Epithelial cell of prostate (primary cell): Measurements from ENCODE around the gene PTN.

ENCODE experiments used
- DNase-seq: peaks from one replicate; pipeline ENCODE4 v3.0.0-alpha.2; 2011; ENCODE audit warnings: low read depth, low spot score
- H3K27ac ChIP-seq: fragments of 450-650 bp; 2 replicates; pipeline ENCODE4 v1.5.1; 2017; ENCODE audit warnings: mild to moderate bottlenecking

The PTN gene

GRCh38 chr7:137325927-137326326 lies 17.6 kb downstream of the PTN start:
- no peak for DNase-seq
- H3K27ac ChIP-seq, result no peak overlapping the region

- DNase-seq, result no peak
These were observed 18.5 kb downstream of the PTN start for GRCh38 chr7:137324796-137325696.

GRCh38 chr7:137316648-137317353 lies 26.7 kb downstream of the PTN start:
- DNase-seq, result no peak
- no peak overlapping the region for H3K27ac ChIP-seq

More at GRCh38 chr7:137324796-137325696, 18.5 kb downstream of the PTN start:
- no peak overlapping the region for H3K27ac ChIP-seq

- H3K27ac ChIP-seq, result no peak overlapping the region
- DNase-seq, result no peak
These were observed 30.3 kb downstream of the PTN start for GRCh38 chr7:137313201-137313600.

- DNase-seq, result no peak
These were observed 36.8 kb downstream of the PTN start for GRCh38 chr7:137306748-137307147.

GRCh38 chr7:137305901-137306621 lies 37.5 kb downstream of the PTN start:
- no peak for DNase-seq
- H3K27ac ChIP-seq, result no peak overlapping the region

More at GRCh38 chr7:137306748-137307147, 36.8 kb downstream of the PTN start:
- H3K27ac ChIP-seq, result no peak overlapping the region

- no peak overlapping the region for H3K27ac ChIP-seq
- DNase-seq, result no peak
These were observed 38.8 kb downstream of the PTN start for GRCh38 chr7:137304624-137305235.

GRCh38 chr7:137304165-137304564 lies 39.4 kb downstream of the PTN start:
- DNase-seq, result no peak
- H3K27ac ChIP-seq, result no peak overlapping the region

GRCh38 chr7:137302081-137302480 lies 41.5 kb downstream of the PTN start:
- no peak for DNase-seq
- H3K27ac ChIP-seq, result no peak overlapping the region

- H3K27ac ChIP-seq, result no peak overlapping the region
- DNase-seq, result no peak
These were observed 45.1 kb downstream of the PTN start for GRCh38 chr7:137298464-137298794.

GRCh38 chr7:137297551-137298463 lies 45.7 kb downstream of the PTN start:
- no peak for DNase-seq

GRCh38 chr7:137296576-137296975 lies 47.0 kb downstream of the PTN start:
- no peak for DNase-seq
- H3K27ac ChIP-seq, result no peak overlapping the region

More at GRCh38 chr7:137297551-137298463, 45.7 kb downstream of the PTN start:
- H3K27ac ChIP-seq, result no peak overlapping the region

GRCh38 chr7:137295739-137296324 lies 47.7 kb downstream of the PTN start:
- no peak overlapping the region for H3K27ac ChIP-seq
- DNase-seq, result no peak

- no peak for DNase-seq
- H3K27ac ChIP-seq, result no peak overlapping the region
These were observed 54.4 kb downstream of the PTN start for GRCh38 chr7:137289101-137289500.

GRCh38 chr7:137287651-137288258 lies 55.8 kb downstream of the PTN start:
- no peak for DNase-seq
- no peak overlapping the region for H3K27ac ChIP-seq

GRCh38 chr7:137283153-137283552 lies 60.4 kb downstream of the PTN start:
- no peak for DNase-seq
- no peak overlapping the region for H3K27ac ChIP-seq

GRCh38 chr7:137282043-137282442 lies 61.5 kb downstream of the PTN start:
- no peak overlapping the region for H3K27ac ChIP-seq
- DNase-seq, result no peak

- H3K27ac ChIP-seq, result no peak overlapping the region
- DNase-seq, result no peak
These were observed 67.3 kb downstream of the PTN start for GRCh38 chr7:137276189-137276588.

- no peak overlapping the region for H3K27ac ChIP-seq
- no peak for DNase-seq
These were observed 71.3 kb downstream of the PTN start for GRCh38 chr7:137272249-137272648.
